Type B pancreatic cell (in vitro differentiated cells): ENCODE data around the gene APC2. TPM values are rescaled to one million over a fixed set of nuclear protein-coding genes. Genes with fewer than 3 reads are reported as not detected.
A peak's percentile ranks its signal among the peaks of the same experiment; 100 is the strongest.

Source experiments
- DNase-seq: peaks from one replicate; pipeline ENCODE4 v3.0.0; 2021; ENCODE audit warnings: mixed read lengths; ENCODE audit not compliant: unreplicated experiment; ENCODE audit errors: extremely low spot score
- H3K27ac Mint-ChIP-seq: 2 replicates; pipeline ENCODE4 v1.8.0; 2021; ENCODE audit warnings: mild to moderate bottlenecking, mixed read lengths
- H3K27me3 Mint-ChIP-seq: 2 replicates; pipeline ENCODE4 v1.8.0; 2021; ENCODE audit warnings: mixed read lengths
- H3K36me3 Mint-ChIP-seq: 2 replicates; pipeline ENCODE4 v1.8.0; 2021; ENCODE audit warnings: mixed read lengths
- H3K4me1 Mint-ChIP-seq: one replicate; pipeline ENCODE4 v1.8.0; 2021; ENCODE audit warnings: mixed read lengths; ENCODE audit not compliant: unreplicated experiment
- H3K4me3 Mint-ChIP-seq: 2 replicates; pipeline ENCODE4 v1.8.0; 2021; ENCODE audit warnings: mild to moderate bottlenecking, mixed read lengths
- H3K9me3 Mint-ChIP-seq: 2 replicates; pipeline ENCODE4 v1.8.0; 2021; ENCODE audit warnings: mixed read lengths
- long read RNA-seq: library from polyadenylated mRNA; unstranded; transcript quantifications from one replicate; pipeline ENCODE4 v2.0.0, GENCODE V29; 2020
- total RNA-seq: library from RNA; stranded (reverse); gene quantifications from 2 replicates; pipeline ENCODE4 v1.2.1, GENCODE V29; 2021; ENCODE audit warnings: low replicate concordance
- TF ChIP-seq, protein P1 (sequence below): fragments of 200-600 bp; sonication (generic); conservative IDR thresholded peaks from 2 replicates; pipeline ENCODE4 v1.5.0; 2021; ENCODE audit warnings: antibody characterized with exemption, mild to moderate bottlenecking

Gene APC2, protein sequence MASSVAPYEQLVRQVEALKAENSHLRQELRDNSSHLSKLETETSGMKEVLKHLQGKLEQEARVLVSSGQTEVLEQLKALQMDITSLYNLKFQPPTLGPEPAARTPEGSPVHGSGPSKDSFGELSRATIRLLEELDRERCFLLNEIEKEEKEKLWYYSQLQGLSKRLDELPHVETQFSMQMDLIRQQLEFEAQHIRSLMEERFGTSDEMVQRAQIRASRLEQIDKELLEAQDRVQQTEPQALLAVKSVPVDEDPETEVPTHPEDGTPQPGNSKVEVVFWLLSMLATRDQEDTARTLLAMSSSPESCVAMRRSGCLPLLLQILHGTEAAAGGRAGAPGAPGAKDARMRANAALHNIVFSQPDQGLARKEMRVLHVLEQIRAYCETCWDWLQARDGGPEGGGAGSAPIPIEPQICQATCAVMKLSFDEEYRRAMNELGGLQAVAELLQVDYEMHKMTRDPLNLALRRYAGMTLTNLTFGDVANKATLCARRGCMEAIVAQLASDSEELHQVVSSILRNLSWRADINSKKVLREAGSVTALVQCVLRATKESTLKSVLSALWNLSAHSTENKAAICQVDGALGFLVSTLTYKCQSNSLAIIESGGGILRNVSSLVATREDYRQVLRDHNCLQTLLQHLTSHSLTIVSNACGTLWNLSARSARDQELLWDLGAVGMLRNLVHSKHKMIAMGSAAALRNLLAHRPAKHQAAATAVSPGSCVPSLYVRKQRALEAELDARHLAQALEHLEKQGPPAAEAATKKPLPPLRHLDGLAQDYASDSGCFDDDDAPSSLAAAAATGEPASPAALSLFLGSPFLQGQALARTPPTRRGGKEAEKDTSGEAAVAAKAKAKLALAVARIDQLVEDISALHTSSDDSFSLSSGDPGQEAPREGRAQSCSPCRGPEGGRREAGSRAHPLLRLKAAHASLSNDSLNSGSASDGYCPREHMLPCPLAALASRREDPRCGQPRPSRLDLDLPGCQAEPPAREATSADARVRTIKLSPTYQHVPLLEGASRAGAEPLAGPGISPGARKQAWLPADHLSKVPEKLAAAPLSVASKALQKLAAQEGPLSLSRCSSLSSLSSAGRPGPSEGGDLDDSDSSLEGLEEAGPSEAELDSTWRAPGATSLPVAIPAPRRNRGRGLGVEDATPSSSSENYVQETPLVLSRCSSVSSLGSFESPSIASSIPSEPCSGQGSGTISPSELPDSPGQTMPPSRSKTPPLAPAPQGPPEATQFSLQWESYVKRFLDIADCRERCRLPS (N-terminal part only)
- total RNA-seq: 1.2 and 9.2 TPM in 2 replicates
- long read RNA-seq: 0 reads

DNA sequence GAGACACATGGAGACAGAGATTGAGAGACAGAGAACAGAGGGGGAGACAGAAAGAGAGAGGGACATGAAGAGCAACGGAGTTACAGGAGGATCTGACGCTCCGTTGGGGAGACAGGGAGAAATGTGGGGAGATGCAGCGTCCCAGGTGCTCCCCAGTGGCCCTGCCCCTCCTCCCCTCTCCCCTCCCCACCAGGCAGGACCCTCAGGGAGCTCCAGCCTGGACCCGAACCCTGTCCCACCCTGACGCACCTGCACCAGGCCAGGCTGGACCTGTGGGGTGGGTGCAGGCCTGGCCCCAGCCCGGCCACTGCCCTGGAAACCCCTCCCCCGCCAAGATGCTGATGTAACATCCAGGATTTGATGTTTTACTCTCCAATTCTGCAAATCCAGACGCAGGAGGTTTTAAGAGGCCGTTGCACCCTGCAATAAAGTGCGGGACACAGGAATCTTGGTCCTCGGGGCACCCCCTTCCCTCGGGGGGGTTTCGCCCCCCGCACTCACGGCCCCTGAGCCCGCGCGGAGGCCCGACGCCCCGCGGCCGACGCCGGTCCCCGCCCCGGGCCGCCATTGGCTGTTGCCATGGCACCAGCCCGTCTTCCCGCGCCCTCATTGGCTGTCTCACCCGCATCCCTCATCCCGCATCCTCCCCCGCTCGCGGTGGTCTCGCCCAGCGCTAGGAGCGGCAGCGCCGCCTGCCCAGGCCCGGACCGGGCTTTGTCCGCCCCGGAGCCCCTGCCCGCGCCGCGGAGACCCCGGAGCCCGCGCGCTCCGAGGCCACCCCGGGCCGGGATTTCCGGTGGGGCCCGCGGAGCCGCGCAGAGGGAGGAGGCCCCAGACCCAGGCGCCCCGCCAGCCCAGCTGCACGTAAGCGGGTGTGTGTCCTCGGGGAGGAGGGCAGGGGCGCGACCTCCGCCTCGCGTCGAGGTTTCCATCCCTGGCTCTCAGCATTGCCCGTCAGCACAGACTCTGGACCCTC is at the start of gene APC2:
Gene APC2 (plus strand): TSS at position 655 of the 976 bp plus-strand sequence. CDS start 2,881 bp downstream, outside the sequence.
- Mint-ChIP-seq H3K9me3 (no peaks in the 10 kb centered on the region), H3K27ac (peak within 1 kb of the TSS; percentile 16), H3K4me1 (peaks cover 15% of the 10 kb centered on the region), H3K27me3 (peaks cover 60% of the 10 kb centered on the region), H3K4me3 (peak within 1 kb of the TSS; percentile 69), H3K36me3 (no peaks in the 10 kb centered on the region)
- no peak for DNase-seq
- TF ChIP-seq, protein P1, sequence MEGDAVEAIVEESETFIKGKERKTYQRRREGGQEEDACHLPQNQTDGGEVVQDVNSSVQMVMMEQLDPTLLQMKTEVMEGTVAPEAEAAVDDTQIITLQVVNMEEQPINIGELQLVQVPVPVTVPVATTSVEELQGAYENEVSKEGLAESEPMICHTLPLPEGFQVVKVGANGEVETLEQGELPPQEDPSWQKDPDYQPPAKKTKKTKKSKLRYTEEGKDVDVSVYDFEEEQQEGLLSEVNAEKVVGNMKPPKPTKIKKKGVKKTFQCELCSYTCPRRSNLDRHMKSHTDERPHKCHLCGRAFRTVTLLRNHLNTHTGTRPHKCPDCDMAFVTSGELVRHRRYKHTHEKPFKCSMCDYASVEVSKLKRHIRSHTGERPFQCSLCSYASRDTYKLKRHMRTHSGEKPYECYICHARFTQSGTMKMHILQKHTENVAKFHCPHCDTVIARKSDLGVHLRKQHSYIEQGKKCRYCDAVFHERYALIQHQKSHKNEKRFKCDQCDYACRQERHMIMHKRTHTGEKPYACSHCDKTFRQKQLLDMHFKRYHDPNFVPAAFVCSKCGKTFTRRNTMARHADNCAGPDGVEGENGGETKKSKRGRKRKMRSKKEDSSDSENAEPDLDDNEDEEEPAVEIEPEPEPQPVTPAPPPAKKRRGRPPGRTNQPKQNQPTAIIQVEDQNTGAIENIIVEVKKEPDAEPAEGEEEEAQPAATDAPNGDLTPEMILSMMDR: no peak

DNA sequence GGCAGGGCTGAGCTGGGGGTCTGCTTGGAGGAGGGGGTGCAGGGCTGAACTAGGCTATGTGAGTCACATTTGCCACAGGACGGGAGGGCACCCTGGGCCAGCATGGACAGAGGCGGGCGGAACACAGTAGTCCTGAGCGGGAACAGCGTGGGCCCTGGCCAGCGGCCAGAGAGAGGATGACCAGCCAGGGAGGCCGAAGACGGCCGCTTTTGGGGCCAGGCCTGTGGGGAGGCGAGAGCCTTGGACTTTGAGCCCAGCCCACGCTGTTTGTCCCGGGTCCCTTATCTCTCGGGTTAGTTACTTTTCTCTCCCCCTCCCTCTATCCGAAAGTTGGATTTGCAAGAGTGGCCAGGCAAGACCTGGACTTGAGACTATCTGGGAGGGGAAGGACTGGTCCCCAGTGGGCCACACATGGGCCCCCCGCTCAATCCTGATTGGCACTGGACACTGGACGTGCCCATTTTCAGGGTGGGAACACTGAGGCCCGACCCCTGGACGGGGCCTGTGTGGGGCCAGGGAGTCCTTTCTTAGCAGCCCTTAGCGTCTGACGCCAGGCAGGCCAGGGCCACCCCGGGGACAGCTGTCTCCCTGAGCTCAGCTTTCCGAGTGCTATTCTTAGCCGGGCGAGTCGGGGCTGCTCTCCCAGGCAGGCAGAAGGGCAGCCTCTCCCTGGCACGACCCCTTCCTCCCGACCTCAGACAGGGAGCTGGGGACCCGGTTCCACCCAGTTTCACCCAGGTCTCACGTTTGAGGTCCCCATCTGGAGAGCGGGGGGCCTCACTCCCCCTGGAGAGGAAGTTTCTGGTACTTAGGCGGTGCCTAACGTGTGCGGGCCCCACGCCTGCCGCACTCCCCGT is 49.4 kb upstream of the APC2 start:
- H3K4me3 Mint-ChIP-seq: peak overlapping the region; percentile 73
- H3K9me3 Mint-ChIP-seq: no peaks in the 10 kb centered on the region
- no peaks in the 10 kb centered on the region for H3K36me3 Mint-ChIP-seq
- DNase-seq: no peak
- H3K27ac Mint-ChIP-seq: no peak overlapping the region
- TF ChIP-seq, protein P1: no peak
- H3K27me3 Mint-ChIP-seq: no peaks in the 10 kb centered on the region
- peaks cover 9% of the 10 kb centered on the region for H3K4me1 Mint-ChIP-seq

DNA sequence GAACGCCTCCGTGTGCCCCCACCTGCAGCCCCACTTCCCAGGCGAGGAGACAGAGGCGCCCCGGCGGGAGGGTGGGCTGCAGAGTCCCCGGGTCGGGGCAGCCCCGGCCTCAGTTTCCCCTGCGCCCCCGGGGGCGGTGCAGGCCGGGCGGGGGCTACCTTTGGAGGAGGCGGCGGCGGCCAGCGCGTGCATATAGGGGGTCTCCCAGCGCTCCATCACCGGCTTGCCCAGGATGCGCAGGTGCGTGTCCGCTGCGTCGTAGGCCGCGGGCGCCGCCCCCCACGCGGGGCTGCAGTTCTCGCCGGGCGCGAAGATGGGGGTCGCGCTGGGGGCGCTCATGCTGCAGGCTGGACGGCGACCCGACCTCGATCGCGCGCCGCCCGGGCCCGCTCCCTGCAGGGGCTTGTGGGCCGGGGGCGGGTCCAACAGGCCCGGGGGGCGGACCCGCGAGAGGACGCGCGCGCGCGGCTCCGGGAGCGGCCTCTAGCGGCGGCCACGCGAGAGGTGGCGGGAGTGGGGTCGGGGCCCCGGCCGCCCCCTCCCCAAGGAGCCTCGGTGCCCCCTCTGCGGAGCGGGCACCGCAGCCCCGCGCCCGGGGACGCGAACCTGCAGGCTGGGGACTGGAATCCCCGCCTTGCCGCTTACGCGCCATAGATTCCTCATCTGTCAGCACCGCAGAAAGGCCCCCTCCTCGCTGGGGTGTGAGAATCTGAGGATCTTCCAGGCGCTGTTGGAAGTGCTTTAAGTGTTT is 48.6 kb upstream of the APC2 start, which contains the start of gene GAMT:
Gene GAMT (minus strand): TSS at position 405 of the 751 bp plus-strand sequence. CDS start 66 bp downstream, at position 339.
- TF ChIP-seq, protein P1: peak; percentile 64
- no peaks in the 10 kb centered on the region for H3K36me3 Mint-ChIP-seq
- no peak within 1 kb of the TSS for H3K27ac Mint-ChIP-seq
- H3K4me1 Mint-ChIP-seq: peaks cover 9% of the 10 kb centered on the region
- no peaks in the 10 kb centered on the region for H3K9me3 Mint-ChIP-seq
- peak within 1 kb of the TSS; percentile 75 for H3K4me3 Mint-ChIP-seq
- DNase-seq: no peak
- no peaks in the 10 kb centered on the region for H3K27me3 Mint-ChIP-seq

DNA sequence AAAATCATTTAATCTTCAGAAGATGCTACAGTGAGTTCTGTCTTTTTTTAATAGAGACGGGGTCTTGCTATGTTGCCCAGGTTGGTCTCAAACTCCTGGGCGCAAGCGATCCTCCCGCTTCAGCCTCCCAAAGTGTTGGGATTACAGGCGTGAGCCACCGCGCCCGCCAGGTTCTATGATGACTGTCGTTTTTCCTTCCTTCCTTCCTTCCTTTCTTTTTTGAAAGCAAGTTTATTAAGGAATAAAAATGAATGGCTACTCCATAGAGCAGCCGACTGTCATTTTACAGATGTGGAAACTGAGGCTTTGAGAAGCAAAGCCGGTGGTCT is 48.1 kb upstream of the APC2 start:
- peaks cover 13% of the 10 kb centered on the region for H3K4me1 Mint-ChIP-seq
- TF ChIP-seq, protein P1: no peak
- H3K27ac Mint-ChIP-seq: no peak overlapping the region
- H3K4me3 Mint-ChIP-seq: peak overlapping the region; percentile 75
- no peaks in the 10 kb centered on the region for H3K36me3 Mint-ChIP-seq
- no peaks in the 10 kb centered on the region for H3K27me3 Mint-ChIP-seq
- no peak for DNase-seq
- no peaks in the 10 kb centered on the region for H3K9me3 Mint-ChIP-seq
